Activated CD8-positive, alpha-beta T cell treated with anti-CD3 and anti-CD28 coated beads for 36 hours (primary cell): Measurements from ENCODE around the gene CAMTA1. TPM values are rescaled to one million over a fixed set of nuclear protein-coding genes. Genes with fewer than 3 reads are reported as not detected.
A peak's percentile ranks its signal among the peaks of the same experiment; 100 is the strongest.

Experiments
- ATAC-seq: fragments of 200-7000 bp; cut with Tn5 transposase; one replicate; pipeline ENCODE4 v1.10.0; 2021; ENCODE audit warnings: mild to moderate bottlenecking, moderate library complexity
- CTCF ChIA-PET: fragments of 350-600 bp; sonication (Branson Sonifier 250); formaldehyde crosslinking; loops from one replicate; lab custom pipeline; 2021; ENCODE audit warnings: antibody characterized with exemption; lab: Charles Lee
- POLR2A ChIA-PET: fragments of 350-600 bp; sonication (Branson Sonifier 250); formaldehyde crosslinking; loops from one replicate; lab custom pipeline; 2021; ENCODE audit warnings: antibody characterized with exemption; lab: Charles Lee
- DNase-seq: peaks from one replicate; pipeline ENCODE4 v3.0.0-alpha.2; 2020
- H3K27ac Mint-ChIP-seq: one replicate; pipeline ENCODE4 v1.8.0; 2021; ENCODE audit warnings: mild to moderate bottlenecking, mixed read lengths
- H3K27me3 Mint-ChIP-seq: one replicate; pipeline ENCODE4 v1.8.0; 2021; ENCODE audit warnings: mixed read lengths
- H3K36me3 Mint-ChIP-seq: one replicate; pipeline ENCODE4 v1.8.0; 2021; ENCODE audit warnings: low read depth, mixed read lengths
- H3K4me1 Mint-ChIP-seq: one replicate; pipeline ENCODE4 v1.8.0; 2021; ENCODE audit warnings: low read depth, mixed read lengths
- H3K4me3 Mint-ChIP-seq: one replicate; pipeline ENCODE4 v1.8.0; 2021; ENCODE audit warnings: mild to moderate bottlenecking, moderate library complexity, mixed read lengths
- H3K9me3 Mint-ChIP-seq: one replicate; pipeline ENCODE4 v1.8.0; 2021; ENCODE audit warnings: mixed read lengths
- CTCF ChIP-seq: fragments of 200-600 bp; IDR thresholded peaks from one replicate; pipeline ENCODE4 v1.8.0; 2022; ENCODE audit warnings: antibody characterized with exemption, mild to moderate bottlenecking
- intact Hi-C: fragments of 100-400 bp; cut with micrococcal nuclease; formaldehyde crosslinking; loops from one replicate; pipeline ENCODE4 v1.10.0; 2022
- total RNA-seq, 2 experiments: library from RNA; stranded (reverse); gene quantifications; one replicate each; pipeline ENCODE4 v1.2.3, GENCODE V29; 2021

The CAMTA1 gene
- total RNA-seq, 2 experiments from 2014 or later, result 67.7 to 70.9 TPM

GRCh38 chr1:7449750-7450149 lies 664.5 kb downstream of the CAMTA1 start:
- ATAC-seq (no peak), DNase-seq (no peak)
- ChIA-PET POLR2A (no interaction called here), CTCF (no interaction called here)
- no peaks in the 10 kb centered on the region for H3K4me1 Mint-ChIP-seq
- no peak for TF ChIP-seq CTCF
- no peak overlapping the region for H3K27ac Mint-ChIP-seq
- intact Hi-C loops, result loop anchor here (10.0 kb wide), 1 partner anchor 195 kb away; no protein-coding TSS in a partner anchor
- H3K27me3 Mint-ChIP-seq, result no peaks in the 10 kb centered on the region
- H3K36me3 Mint-ChIP-seq, result no peaks in the 10 kb centered on the region
- no peaks in the 10 kb centered on the region for H3K9me3 Mint-ChIP-seq
- no peak overlapping the region for H3K4me3 Mint-ChIP-seq

GRCh38 chr1:7450838-7451237 lies 665.6 kb downstream of the CAMTA1 start:
- CTCF ChIA-PET, result interaction anchor here (1.1 kb wide), 1 partner anchor 8 kb away, joined by 3 read pairs; no protein-coding TSS in a partner anchor
- intact Hi-C loops, result loop anchor here (10.0 kb wide), 1 partner anchor 194 kb away; no protein-coding TSS in a partner anchor
- TF ChIP-seq CTCF, result no peak

GRCh38 chr1:7453038-7453437 lies 667.8 kb downstream of the CAMTA1 start:
- Mint-ChIP-seq H3K27me3 (no peaks in the 10 kb centered on the region), H3K4me1 (no peaks in the 10 kb centered on the region), H3K4me3 (no peak overlapping the region), H3K27ac (no peak overlapping the region), H3K36me3 (no peaks in the 10 kb centered on the region), H3K9me3 (no peaks in the 10 kb centered on the region)
- POLR2A ChIA-PET, result no interaction called here
- CTCF ChIA-PET, result interaction anchor here (1.0 kb wide), 1 partner anchor 194 kb away, joined by 3 read pairs; no protein-coding TSS in a partner anchor
- TF ChIP-seq CTCF, result no peak
- DNase-seq (no peak), ATAC-seq (no peak)
- intact Hi-C loops, result loop anchor here (10.0 kb wide), 1 partner anchor 192 kb away; no protein-coding TSS in a partner anchor

More at GRCh38 chr1:7450838-7451237, 665.6 kb downstream of the CAMTA1 start:
- DNase-seq (no peak), ATAC-seq (no peak)
- no peak overlapping the region for H3K27ac Mint-ChIP-seq
- no peaks in the 10 kb centered on the region for H3K9me3 Mint-ChIP-seq
- POLR2A ChIA-PET, result no interaction called here
- no peaks in the 10 kb centered on the region for H3K4me1 Mint-ChIP-seq
- H3K27me3 Mint-ChIP-seq, result no peaks in the 10 kb centered on the region
- no peaks in the 10 kb centered on the region for H3K36me3 Mint-ChIP-seq
- no peak overlapping the region for H3K4me3 Mint-ChIP-seq

GRCh38 chr1:7454052-7454815 lies 669.0 kb downstream of the CAMTA1 start:
- Mint-ChIP-seq H3K4me3 (no peak overlapping the region), H3K9me3 (no peaks in the 10 kb centered on the region), H3K27ac (no peak overlapping the region), H3K36me3 (no peaks in the 10 kb centered on the region), H3K4me1 (no peaks in the 10 kb centered on the region), H3K27me3 (no peaks in the 10 kb centered on the region)
- no peak for TF ChIP-seq CTCF
- ATAC-seq, result no peak
- intact Hi-C loops, result loop anchor here (10.0 kb wide), 1 partner anchor 191 kb away; no protein-coding TSS in a partner anchor
- CTCF ChIA-PET, result interaction anchor here (0.5 to 1.0 kb wide), 2 partner anchors 193 to 1403 kb away, joined by 3 read pairs; no protein-coding TSS in a partner anchor
- POLR2A ChIA-PET, result interaction anchor here (0.8 to 1.0 kb wide), 2 partner anchors 10 to 75 kb away, joined by 3 read pairs; no protein-coding TSS in a partner anchor
- DNase-seq, result peak; percentile 12
